Measurements from ENCODE around the gene TXNRD3.

The TXNRD3 gene

DNA sequence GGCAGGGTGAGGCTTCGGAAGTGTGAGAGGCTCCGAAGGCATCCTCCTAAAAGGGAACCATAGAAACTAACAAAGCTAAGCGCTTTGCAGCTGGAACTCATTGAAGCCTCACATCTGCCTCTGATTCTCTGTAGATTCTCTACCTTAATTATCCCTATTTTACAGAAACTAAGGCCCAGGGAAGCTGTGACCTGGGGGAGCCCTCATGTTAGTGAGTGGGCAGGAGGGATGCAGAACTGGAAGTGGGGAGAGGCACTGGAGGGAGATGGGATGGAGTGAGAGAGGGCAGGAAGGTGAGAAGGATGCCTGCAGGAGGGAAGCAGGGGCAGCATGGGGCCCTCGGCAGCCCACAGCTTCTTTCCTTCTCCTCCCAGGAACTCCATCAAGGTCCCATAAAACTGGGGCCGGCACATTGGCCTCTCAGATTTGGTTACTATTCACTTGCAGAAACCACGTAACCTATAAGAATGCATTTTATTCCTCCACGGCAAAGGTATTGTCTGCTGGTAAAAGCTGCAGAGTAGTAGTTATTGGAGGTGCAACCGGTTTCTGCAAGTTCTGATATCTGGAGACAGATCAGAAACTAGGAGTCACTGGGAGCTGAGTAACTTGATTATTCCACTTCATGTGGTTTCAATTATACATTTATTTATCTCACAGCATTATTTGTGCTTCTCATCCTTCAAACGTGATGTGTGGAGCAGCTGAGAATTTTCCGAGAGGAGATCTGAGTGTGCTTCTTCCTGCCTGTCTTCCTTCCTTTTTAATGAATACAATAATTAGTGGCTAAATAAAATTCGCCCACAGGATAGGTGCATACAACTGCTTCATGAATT, 25.1 kb upstream of the TXNRD3 start:
- Histone ChIP-seq H3K27me3 (ENCODE audit: insufficient read depth, low read length, poor library complexity) (no peaks in the 10 kb centered on the region), H3K79me2 (ENCODE audit: insufficient read depth, low read length) (no peaks in the 10 kb centered on the region), H3K36me3 (ENCODE audit: insufficient read depth, low read length) (no peaks in the 10 kb centered on the region), H4K20me1 (ENCODE audit: insufficient read depth, low read length) (no peaks in the 10 kb centered on the region), H3K9ac (ENCODE audit: low read depth, low read length) (no peak overlapping the region), H3K9me3 (ENCODE audit: insufficient read depth, low read length, severe bottlenecking) (no peaks in the 10 kb centered on the region), H3K4me2 (ENCODE audit: insufficient read depth, low read length) (no peak overlapping the region), H3K27ac (ENCODE audit: low read length) (no peak overlapping the region), H3K4me1 (ENCODE audit: insufficient read depth, low read length) (peaks cover 6% of the 10 kb centered on the region), H3K4me3 (ENCODE audit: low read depth in 1 of 2, low read length in 2 of 2) (no peak overlapping the region), H2AFZ (ENCODE audit: low read depth, low read length) (no peak overlapping the region)
- DNase-seq: no peak
- no peak for TF ChIP-seq EZH2 (IDR thresholded peaks at IDR 0.05; ENCODE audit: borderline replicate concordance, low read depth, low read length, severe bottlenecking)
- TF ChIP-seq, protein P1, sequence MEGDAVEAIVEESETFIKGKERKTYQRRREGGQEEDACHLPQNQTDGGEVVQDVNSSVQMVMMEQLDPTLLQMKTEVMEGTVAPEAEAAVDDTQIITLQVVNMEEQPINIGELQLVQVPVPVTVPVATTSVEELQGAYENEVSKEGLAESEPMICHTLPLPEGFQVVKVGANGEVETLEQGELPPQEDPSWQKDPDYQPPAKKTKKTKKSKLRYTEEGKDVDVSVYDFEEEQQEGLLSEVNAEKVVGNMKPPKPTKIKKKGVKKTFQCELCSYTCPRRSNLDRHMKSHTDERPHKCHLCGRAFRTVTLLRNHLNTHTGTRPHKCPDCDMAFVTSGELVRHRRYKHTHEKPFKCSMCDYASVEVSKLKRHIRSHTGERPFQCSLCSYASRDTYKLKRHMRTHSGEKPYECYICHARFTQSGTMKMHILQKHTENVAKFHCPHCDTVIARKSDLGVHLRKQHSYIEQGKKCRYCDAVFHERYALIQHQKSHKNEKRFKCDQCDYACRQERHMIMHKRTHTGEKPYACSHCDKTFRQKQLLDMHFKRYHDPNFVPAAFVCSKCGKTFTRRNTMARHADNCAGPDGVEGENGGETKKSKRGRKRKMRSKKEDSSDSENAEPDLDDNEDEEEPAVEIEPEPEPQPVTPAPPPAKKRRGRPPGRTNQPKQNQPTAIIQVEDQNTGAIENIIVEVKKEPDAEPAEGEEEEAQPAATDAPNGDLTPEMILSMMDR (IDR thresholded peaks at IDR 0.05; ENCODE audit: borderline replicate concordance, extremely low read depth, low read length, poor library complexity, severe bottlenecking): no peak
- ATAC-seq (ENCODE audit: insufficient read depth, low read depth): no peak

DNA sequence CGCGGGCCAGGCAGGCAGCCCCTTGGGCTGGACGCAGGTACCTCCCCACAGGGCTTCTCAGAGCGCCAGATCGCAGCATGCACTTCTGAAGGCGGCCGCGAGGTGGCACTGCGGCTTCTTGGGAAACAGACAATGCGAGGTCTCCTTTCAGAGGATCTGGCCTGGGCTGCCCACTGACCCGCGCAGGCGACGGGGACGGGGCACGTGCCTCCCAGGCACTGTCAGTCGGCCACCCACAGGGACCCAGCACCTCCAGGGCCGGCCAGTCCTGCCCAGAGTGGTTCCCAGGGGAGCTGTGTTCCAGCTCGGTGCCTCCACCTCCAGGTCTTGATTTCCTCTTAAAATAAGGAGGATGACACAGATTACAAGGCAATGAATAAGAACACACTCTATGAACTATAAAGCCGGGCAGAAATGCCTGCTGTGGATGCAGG, 24.4 kb upstream of the TXNRD3 start:
- peak overlapping the region; percentile 6; the same call in 1 of the 2 replicates for H3K9ac ChIP-seq (ENCODE audit: low read depth, low read length)
- H3K79me2 ChIP-seq (ENCODE audit: insufficient read depth, low read length): no peaks in the 10 kb centered on the region
- peaks cover 6% of the 10 kb centered on the region for H3K4me1 ChIP-seq (ENCODE audit: insufficient read depth, low read length)
- H3K27ac ChIP-seq (ENCODE audit: low read length): no peak overlapping the region
- ATAC-seq (ENCODE audit: insufficient read depth, low read depth) (peak; percentile 90), DNase-seq (peak; percentile 78)
- peak overlapping the region; percentile 50 for H3K4me2 ChIP-seq (ENCODE audit: insufficient read depth, low read length)
- no peaks in the 10 kb centered on the region for H3K27me3 ChIP-seq (ENCODE audit: insufficient read depth, low read length, poor library complexity)
- H3K4me3 ChIP-seq (ENCODE audit: low read depth in 1 of 2, low read length in 2 of 2): no peak overlapping the region
- no peaks in the 10 kb centered on the region for H3K36me3 ChIP-seq (ENCODE audit: insufficient read depth, low read length)
- H4K20me1 ChIP-seq (ENCODE audit: insufficient read depth, low read length): no peaks in the 10 kb centered on the region
- TF ChIP-seq, protein P1 (IDR thresholded peaks at IDR 0.05; ENCODE audit: borderline replicate concordance, extremely low read depth, low read length, poor library complexity, severe bottlenecking): peak; percentile 94
- no peak for TF ChIP-seq EZH2 (IDR thresholded peaks at IDR 0.05; ENCODE audit: borderline replicate concordance, low read depth, low read length, severe bottlenecking)
- H3K9me3 ChIP-seq (ENCODE audit: insufficient read depth, low read length, severe bottlenecking): no peaks in the 10 kb centered on the region
- peak overlapping the region; percentile 63 for H2AFZ ChIP-seq (ENCODE audit: low read depth, low read length)

DNA sequence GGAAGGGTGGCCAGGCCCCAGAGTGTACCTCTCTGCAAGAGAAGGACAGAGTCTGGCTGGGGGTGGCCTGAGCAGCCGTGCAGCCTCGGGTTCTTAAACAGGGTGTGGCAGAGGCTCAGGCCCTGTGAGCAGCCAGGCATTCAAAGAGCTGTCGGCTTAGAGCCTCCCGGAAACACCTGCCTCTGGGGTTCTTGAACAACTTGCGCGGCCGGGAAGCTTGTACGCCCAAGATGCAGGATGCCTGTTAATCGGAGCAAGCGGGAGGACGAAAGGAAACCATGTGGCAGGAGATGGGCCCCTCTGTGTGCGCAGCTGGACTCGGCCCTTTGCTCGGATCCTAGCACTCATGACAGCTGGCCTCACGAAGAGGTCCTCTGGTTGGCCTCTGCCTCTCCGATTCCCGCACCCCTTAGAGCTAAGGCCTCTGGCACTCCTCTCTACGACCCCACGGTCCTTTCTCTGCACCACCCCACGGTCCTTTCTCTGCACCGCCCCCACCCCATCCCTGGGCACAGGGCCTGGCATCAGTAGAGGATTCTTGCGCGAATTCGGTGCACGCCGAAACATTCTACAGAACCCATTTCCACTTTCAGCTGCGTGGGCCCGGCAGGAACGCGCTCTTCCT, 23.9 kb upstream of the TXNRD3 start:
- Histone ChIP-seq H3K4me3 (ENCODE audit: low read depth in 1 of 2, low read length in 2 of 2) (no peak overlapping the region), H3K4me2 (ENCODE audit: insufficient read depth, low read length) (peak overlapping the region; percentile 50), H3K27me3 (ENCODE audit: insufficient read depth, low read length, poor library complexity) (no peaks in the 10 kb centered on the region), H3K4me1 (ENCODE audit: insufficient read depth, low read length) (peaks cover 6% of the 10 kb centered on the region), H2AFZ (ENCODE audit: low read depth, low read length) (no peak overlapping the region), H3K9me3 (ENCODE audit: insufficient read depth, low read length, severe bottlenecking) (peaks cover 3% of the 10 kb centered on the region), H3K9ac (ENCODE audit: low read depth, low read length) (peak overlapping the region; percentile 6; the same call in 1 of the 2 replicates), H4K20me1 (ENCODE audit: insufficient read depth, low read length) (no peaks in the 10 kb centered on the region), H3K36me3 (ENCODE audit: insufficient read depth, low read length) (no peaks in the 10 kb centered on the region), H3K79me2 (ENCODE audit: insufficient read depth, low read length) (no peaks in the 10 kb centered on the region), H3K27ac (ENCODE audit: low read length) (no peak overlapping the region)
- DNase-seq: no peak
- ATAC-seq (ENCODE audit: insufficient read depth, low read depth): no peak; the same call in 2 of the 3 replicates
- TF ChIP-seq, protein P1 (IDR thresholded peaks at IDR 0.05; ENCODE audit: borderline replicate concordance, extremely low read depth, low read length, poor library complexity, severe bottlenecking): no peak
- TF ChIP-seq EZH2 (IDR thresholded peaks at IDR 0.05; ENCODE audit: borderline replicate concordance, low read depth, low read length, severe bottlenecking): no peak
